HEK293 (cell line): ENCODE results near the gene ITGB4.

ENCODE experiments used
- BCL11B ChIP-seq: fragments of 450-650 bp; formaldehyde crosslinking; IDR thresholded peaks from 2 replicates; pipeline ENCODE4 v1.5.1; 2016; ENCODE audit warnings: low read depth, missing biosample characterization, missing genetic modification characterization
- FEZF1 ChIP-seq: fragments of 450-650 bp; formaldehyde crosslinking; IDR thresholded peaks from 2 replicates; pipeline ENCODE4 v1.5.1; 2016; ENCODE audit warnings: missing biosample characterization, missing genetic modification characterization
- GFI1B ChIP-seq: fragments of 450-650 bp; formaldehyde crosslinking; IDR thresholded peaks from 2 replicates; pipeline ENCODE4 v1.5.1; 2016; ENCODE audit warnings: missing biosample characterization, missing genetic modification characterization
- KLF10 ChIP-seq: fragments of 450-650 bp; IDR thresholded peaks from 2 replicates; pipeline ENCODE4 v1.5.1; 2018; ENCODE audit warnings: missing biosample characterization, mild to moderate bottlenecking, missing genetic modification characterization
- KLF7 ChIP-seq: fragments of 450-650 bp; formaldehyde crosslinking; IDR thresholded peaks from 2 replicates; pipeline ENCODE4 v1.5.1; 2016; ENCODE audit warnings: missing biosample characterization, missing genetic modification characterization, borderline replicate concordance
- MZF1 ChIP-seq: fragments of 450-650 bp; formaldehyde crosslinking; IDR thresholded peaks from 2 replicates; pipeline ENCODE4 v1.5.1; 2017; ENCODE audit warnings: missing biosample characterization, missing genetic modification characterization, borderline replicate concordance
- PRDM1 ChIP-seq: fragments of 450-650 bp; formaldehyde crosslinking; IDR thresholded peaks from 2 replicates; pipeline ENCODE4; 2016; ENCODE audit warnings: missing biosample characterization, missing genetic modification characterization
- PRDM4 ChIP-seq: fragments of 450-650 bp; formaldehyde crosslinking; IDR thresholded peaks from 2 replicates; pipeline ENCODE4 v1.5.1; 2017; ENCODE audit warnings: missing biosample characterization, missing genetic modification characterization
- SP2 ChIP-seq: fragments of 450-650 bp; formaldehyde crosslinking; IDR thresholded peaks from 2 replicates; pipeline ENCODE4 v1.5.1; 2016; ENCODE audit warnings: missing biosample characterization, missing genetic modification characterization
- ZBTB20 ChIP-seq: fragments of 450-650 bp; formaldehyde crosslinking; IDR thresholded peaks from 2 replicates; pipeline ENCODE4 v1.5.1; 2016; ENCODE audit warnings: missing biosample characterization, missing genetic modification characterization
- ZEB2 ChIP-seq: fragments of 450-650 bp; formaldehyde crosslinking; IDR thresholded peaks from 2 replicates; pipeline ENCODE4 v1.5.1; 2016; ENCODE audit warnings: missing biosample characterization, missing genetic modification characterization
- ZFP3 ChIP-seq: fragments of 450-650 bp; formaldehyde crosslinking; IDR thresholded peaks from 2 replicates; pipeline ENCODE4 v1.5.1; 2016; ENCODE audit warnings: low read depth, missing biosample characterization, missing genetic modification characterization
- ZNF121 ChIP-seq: fragments of 450-650 bp; formaldehyde crosslinking; IDR thresholded peaks from 2 replicates; pipeline ENCODE4 v1.5.1; 2016; ENCODE audit warnings: missing biosample characterization, missing genetic modification characterization
- ZNF157 ChIP-seq: fragments of 450-650 bp; formaldehyde crosslinking; IDR thresholded peaks from 2 replicates; pipeline ENCODE4 v1.5.1; 2016; ENCODE audit warnings: missing biosample characterization, missing genetic modification characterization
- ZNF19 ChIP-seq: fragments of 450-650 bp; formaldehyde crosslinking; IDR thresholded peaks from 2 replicates; pipeline ENCODE4; 2016; ENCODE audit warnings: missing biosample characterization, missing genetic modification characterization, low read depth
- ZNF239 ChIP-seq: fragments of 450-650 bp; formaldehyde crosslinking; IDR thresholded peaks from 2 replicates; pipeline ENCODE4 v1.5.1; 2016; ENCODE audit warnings: missing biosample characterization, missing genetic modification characterization
- ZNF266 ChIP-seq: fragments of 450-650 bp; formaldehyde crosslinking; IDR thresholded peaks from 2 replicates; pipeline ENCODE4 v1.5.1; 2016; ENCODE audit warnings: missing biosample characterization, missing genetic modification characterization, low read depth
- ZNF324 ChIP-seq: fragments of 450-650 bp; formaldehyde crosslinking; IDR thresholded peaks from 2 replicates; pipeline ENCODE4 v1.5.1; 2016; ENCODE audit warnings: missing biosample characterization, missing genetic modification characterization
- ZNF433 ChIP-seq: fragments of 450-650 bp; formaldehyde crosslinking; IDR thresholded peaks from 2 replicates; pipeline ENCODE4 v1.5.1; 2016; ENCODE audit warnings: missing biosample characterization, missing genetic modification characterization, low read depth
- ZNF549 ChIP-seq: fragments of 450-650 bp; IDR thresholded peaks from 2 replicates; pipeline ENCODE4 v1.5.1; 2018; ENCODE audit warnings: missing biosample characterization, missing genetic modification characterization, mild to moderate bottlenecking, inconsistent platforms, moderate library complexity
- ZNF561 ChIP-seq: fragments of 450-650 bp; IDR thresholded peaks from 2 replicates; pipeline ENCODE4 v1.5.1; 2018; ENCODE audit warnings: missing biosample characterization, missing genetic modification characterization, borderline replicate concordance
- ZNF624 ChIP-seq: fragments of 450-650 bp; formaldehyde crosslinking; IDR thresholded peaks from 2 replicates; pipeline ENCODE4 v1.5.1; 2017; ENCODE audit warnings: missing biosample characterization, missing genetic modification characterization
- ZNF629 ChIP-seq: fragments of 450-650 bp; formaldehyde crosslinking; IDR thresholded peaks from 2 replicates; pipeline ENCODE4 v1.5.1; 2017; ENCODE audit warnings: missing biosample characterization, missing genetic modification characterization
- ZNF660 ChIP-seq: fragments of 450-650 bp; IDR thresholded peaks from 2 replicates; pipeline ENCODE4 v1.5.1; 2018; ENCODE audit warnings: missing biosample characterization, mild to moderate bottlenecking, missing genetic modification characterization
- TF ChIP-seq, protein P1 (sequence below): fragments of 450-650 bp; formaldehyde crosslinking; IDR thresholded peaks from 2 replicates; pipeline ENCODE4 v1.5.1; 2016; ENCODE audit warnings: missing biosample characterization, missing genetic modification characterization
- TF ChIP-seq, protein P2 (sequence below): fragments of 450-650 bp; IDR thresholded peaks from 2 replicates; pipeline ENCODE4 v1.5.1; 2018; ENCODE audit warnings: missing biosample characterization, missing genetic modification characterization

ITGB4 gene

DNA sequence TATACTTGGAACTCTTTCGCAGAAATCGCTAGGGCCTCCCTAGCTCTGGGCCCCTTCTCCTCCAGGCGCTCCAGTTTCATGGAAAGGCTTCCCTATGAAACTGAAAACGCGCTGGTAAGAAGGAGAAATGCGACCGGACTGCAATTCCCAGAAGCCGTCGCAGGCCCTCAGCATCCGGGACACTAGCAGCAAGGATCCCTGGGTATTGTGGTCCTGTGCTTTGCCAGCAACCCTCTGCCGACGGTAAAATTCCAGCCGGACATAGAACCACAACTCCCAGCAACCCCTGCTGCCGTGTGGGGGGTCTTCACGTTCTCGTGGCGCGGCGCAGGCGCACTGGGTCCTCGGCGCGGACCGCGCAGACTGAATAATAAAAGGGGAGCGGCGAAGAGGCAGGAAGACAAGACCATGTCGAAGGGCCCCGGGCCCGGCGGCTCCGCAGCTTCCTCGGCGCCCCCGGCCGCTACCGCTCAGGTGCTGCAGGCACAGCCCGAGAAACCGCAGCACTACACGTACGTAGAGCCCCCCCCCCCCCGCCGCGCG, 63.3 kb downstream of the ITGB4 start, which contains the start of gene UNK (continued):
- TF ChIP-seq PRDM4: no peak
- TF ChIP-seq ZNF19 (tag by site-specific recombination): no peak
- no peak for TF ChIP-seq ZNF324 (tag by site-specific recombination)
- no peak for TF ChIP-seq ZNF157 (tag by site-specific recombination)
- TF ChIP-seq ZNF660 (tag by site-specific recombination): no peak
- no peak for TF ChIP-seq ZFP3
- no peak for TF ChIP-seq KLF7 (tag by site-specific recombination)
- TF ChIP-seq FEZF1 (tag by site-specific recombination): no peak
- no peak for TF ChIP-seq GFI1B (tag by site-specific recombination)
- no peak for TF ChIP-seq ZNF624 (tag by site-specific recombination)
- no peak for TF ChIP-seq ZNF266 (tag by site-specific recombination)
- no peak for TF ChIP-seq ZNF239 (tag by site-specific recombination)
- TF ChIP-seq, protein P1, sequence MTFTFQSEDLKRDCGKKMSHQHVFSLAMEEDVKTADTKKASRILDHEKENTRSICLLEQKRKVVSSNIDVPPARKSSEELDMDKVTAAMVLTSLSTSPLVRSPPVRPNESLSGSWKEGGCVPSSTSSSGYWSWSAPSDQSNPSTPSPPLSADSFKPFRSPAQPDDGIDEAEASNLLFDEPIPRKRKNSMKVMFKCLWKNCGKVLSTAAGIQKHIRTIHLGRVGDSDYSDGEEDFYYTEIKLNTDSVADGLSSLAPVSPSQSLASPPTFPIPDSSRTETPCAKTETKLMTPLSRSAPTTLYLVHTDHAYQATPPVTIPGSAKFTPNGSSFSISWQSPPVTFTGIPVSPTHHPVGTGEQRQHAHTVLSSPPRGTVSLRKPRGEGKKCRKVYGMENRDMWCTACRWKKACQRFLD (tag by site-specific recombination): no peak
- no peak for TF ChIP-seq ZNF549 (tag by site-specific recombination)
- no peak for TF ChIP-seq BCL11B
- no peak for TF ChIP-seq ZNF121 (tag by site-specific recombination)
- TF ChIP-seq ZNF561 (tag by site-specific recombination): no peak
- TF ChIP-seq ZEB2 (tag by site-specific recombination): 0 out of 2 replicates have a peak, but pooled peaks have one; percentile 95
- TF ChIP-seq MZF1: no peak
- peak; percentile 74; the same call in 1 of the 2 replicates for TF ChIP-seq ZBTB20 (tag by site-specific recombination)
- TF ChIP-seq, protein P2, sequence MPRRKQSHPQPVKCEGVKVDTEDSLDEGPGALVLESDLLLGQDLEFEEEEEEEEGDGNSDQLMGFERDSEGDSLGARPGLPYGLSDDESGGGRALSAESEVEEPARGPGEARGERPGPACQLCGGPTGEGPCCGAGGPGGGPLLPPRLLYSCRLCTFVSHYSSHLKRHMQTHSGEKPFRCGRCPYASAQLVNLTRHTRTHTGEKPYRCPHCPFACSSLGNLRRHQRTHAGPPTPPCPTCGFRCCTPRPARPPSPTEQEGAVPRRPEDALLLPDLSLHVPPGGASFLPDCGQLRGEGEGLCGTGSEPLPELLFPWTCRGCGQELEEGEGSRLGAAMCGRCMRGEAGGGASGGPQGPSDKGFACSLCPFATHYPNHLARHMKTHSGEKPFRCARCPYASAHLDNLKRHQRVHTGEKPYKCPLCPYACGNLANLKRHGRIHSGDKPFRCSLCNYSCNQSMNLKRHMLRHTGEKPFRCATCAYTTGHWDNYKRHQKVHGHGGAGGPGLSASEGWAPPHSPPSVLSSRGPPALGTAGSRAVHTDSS (tag by site-specific recombination): no peak
- no peak for TF ChIP-seq ZNF629 (tag by site-specific recombination)
- TF ChIP-seq KLF10 (tag by site-specific recombination): no peak
- TF ChIP-seq SP2 (tag by site-specific recombination): no peak
- peak; percentile 97 for TF ChIP-seq PRDM1 (tag by site-specific recombination)
- no peak for TF ChIP-seq ZNF433
